ENCODE results near the gene ARR3. TPM values are rescaled to one million over a fixed set of nuclear protein-coding genes. Genes with fewer than 3 reads are reported as not detected.

Gene ARR3
- not detected for total RNA-seq
- polyA plus RNA-seq, result not detected
- long read RNA-seq, donor 1, result 0 reads
- long read RNA-seq, donor 2, result 0 reads

GRCh38 chrX:70268034-70268433, at the start of gene ARR3:
Gene ARR3, plus strand, starts transcription at chrX:70268334. Its CDS starts 1,052 bp downstream, at chrX:70269386.
- DNase-seq, result no peak

GRCh38 chrX:70219938-70220764, 48.0 kb upstream of the ARR3 start:
- H3K4me3 ChIP-seq, result no peak overlapping the region
- no peak for TF ChIP-seq CTCF (IDR thresholded peaks at IDR 0.05)
- ATAC-seq (no peak), DNase-seq (no peak)
- H3K9me3 ChIP-seq, result no peaks in the 10 kb centered on the region
- no peaks in the 10 kb centered on the region for H3K27me3 ChIP-seq (ENCODE audit: insufficient read depth in 3 of 3, low read length in 2 of 3)
- 57 to 74% (median 66%) methylated on average over 5 of the region's 5 CpGs for WGBS, 3 donors
- intact Hi-C loops (cut with DNase I), result no loop called here
- H3K4me1 ChIP-seq, result no peaks in the 10 kb centered on the region
- H3K36me3 ChIP-seq (ENCODE audit: insufficient read depth in 1 of 2, low read depth in 1 of 2), result no peaks in the 10 kb centered on the region
- H3K27ac ChIP-seq, result no peak overlapping the region

More at GRCh38 chrX:70268034-70268433, at the start of gene ARR3:
- no peak for TF ChIP-seq CTCF (IDR thresholded peaks at IDR 0.05)
- H3K4me1 ChIP-seq, result no peaks in the 10 kb centered on the region
- no peak within 1 kb of the TSS for H3K4me3 ChIP-seq
- no peaks in the 10 kb centered on the region for H3K36me3 ChIP-seq (ENCODE audit: insufficient read depth in 1 of 2, low read depth in 1 of 2)
- H3K27me3 ChIP-seq (ENCODE audit: insufficient read depth in 3 of 3, low read length in 2 of 3), result peaks cover 0 to 12% (median 0%) of the 10 kb centered on the region in 3 donors
- no peak for ATAC-seq
- no peak within 1 kb of the TSS for H3K27ac ChIP-seq
- intact Hi-C loops (cut with DNase I), result no loop called here
- H3K9me3 ChIP-seq, result no peaks in the 10 kb centered on the region

GRCh38 chrX:70226048-70226447, 42.1 kb upstream of the ARR3 start:
- Histone ChIP-seq H3K4me3 (no peak overlapping the region), H3K27ac (no peak overlapping the region), H3K36me3 (ENCODE audit: insufficient read depth in 1 of 2, low read depth in 1 of 2) (no peaks in the 10 kb centered on the region), H3K27me3 (ENCODE audit: insufficient read depth in 3 of 3, low read length in 2 of 3) (no peaks in the 10 kb centered on the region), H3K4me1 (no peaks in the 10 kb centered on the region), H3K9me3 (no peaks in the 10 kb centered on the region)
- DNase-seq (no peak), ATAC-seq (no peak)
- TF ChIP-seq CTCF (IDR thresholded peaks at IDR 0.05), result no peak
- intact Hi-C loops (cut with DNase I), result no loop called here

- Histone ChIP-seq H3K36me3 (ENCODE audit: insufficient read depth in 1 of 2, low read depth in 1 of 2) (no peaks in the 10 kb centered on the region), H3K9me3 (no peaks in the 10 kb centered on the region), H3K4me3 (no peak overlapping the region), H3K27me3 (ENCODE audit: insufficient read depth in 3 of 3, low read length in 2 of 3) (no peaks in the 10 kb centered on the region), H3K27ac (no peak overlapping the region), H3K4me1 (no peaks in the 10 kb centered on the region)
- ATAC-seq, result no peak
- intact Hi-C loops (cut with DNase I), result no loop called here
- 66 to 83% (median 83%) methylated on average over 2 of the region's 2 CpGs for WGBS, 3 donors
- no peak for TF ChIP-seq CTCF (IDR thresholded peaks at IDR 0.05)
- DNase-seq, result no peak
These were observed 41.4 kb upstream of the ARR3 start for GRCh38 chrX:70226687-70227086.

- H3K27ac ChIP-seq, result no peak overlapping the region
- H3K36me3 ChIP-seq (ENCODE audit: insufficient read depth in 1 of 2, low read depth in 1 of 2), result no peaks in the 10 kb centered on the region
- H3K4me1 ChIP-seq, result no peaks in the 10 kb centered on the region
- no peak overlapping the region for H3K4me3 ChIP-seq
- intact Hi-C loops (cut with DNase I), result no loop called here
- no peak for DNase-seq
- ATAC-seq, result no peak
- WGBS, 3 donors, result 63 to 76% (median 75%) methylated on average over 3 to 4 of the region's 4 CpGs
- H3K9me3 ChIP-seq, result no peaks in the 10 kb centered on the region
- no peak for TF ChIP-seq CTCF (IDR thresholded peaks at IDR 0.05)
- H3K27me3 ChIP-seq (ENCODE audit: insufficient read depth in 3 of 3, low read length in 2 of 3), result no peaks in the 10 kb centered on the region
These were observed 36.5 kb upstream of the ARR3 start for GRCh38 chrX:70231666-70232065.

All from psoas muscle (tissue), 8 donors.